HTR-8/SVneo (cell line): ENCODE measurements around the gene PSD4.

Experiments used
- DNase-seq: peaks from one replicate; pipeline ENCODE4 v3.0.0; 2011; ENCODE audit warnings: low spot score, mixed read lengths; ENCODE audit not compliant: insufficient read length
- FAIRE-seq: peaks from 2 replicates; lab custom pipeline; 2011; peaks lifted over from hg19 to GRCh38; lab: Jason Lieb, UNC

PSD4 gene

DNA sequence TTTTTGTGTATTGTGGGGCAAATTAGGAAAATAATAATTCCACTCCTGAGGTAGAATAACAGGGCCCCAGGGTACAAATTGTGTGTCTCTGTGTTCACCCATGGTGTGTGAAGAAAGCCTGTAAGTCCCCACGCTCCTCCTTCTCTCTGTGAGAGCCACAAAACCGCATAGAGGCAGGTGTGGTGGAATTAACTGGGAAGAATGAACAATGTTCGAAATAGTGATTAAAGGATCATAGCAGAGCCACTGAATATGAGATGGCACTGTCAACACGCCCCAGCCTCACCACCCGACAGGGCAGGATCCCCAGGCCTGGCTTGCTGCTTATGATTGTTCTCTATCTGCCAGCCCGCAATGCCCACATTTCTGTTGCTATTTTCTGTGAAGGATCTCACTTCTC lies 32.3 kb upstream of the PSD4 start:
- no peak for FAIRE-seq
- no peak for DNase-seq

DNA sequence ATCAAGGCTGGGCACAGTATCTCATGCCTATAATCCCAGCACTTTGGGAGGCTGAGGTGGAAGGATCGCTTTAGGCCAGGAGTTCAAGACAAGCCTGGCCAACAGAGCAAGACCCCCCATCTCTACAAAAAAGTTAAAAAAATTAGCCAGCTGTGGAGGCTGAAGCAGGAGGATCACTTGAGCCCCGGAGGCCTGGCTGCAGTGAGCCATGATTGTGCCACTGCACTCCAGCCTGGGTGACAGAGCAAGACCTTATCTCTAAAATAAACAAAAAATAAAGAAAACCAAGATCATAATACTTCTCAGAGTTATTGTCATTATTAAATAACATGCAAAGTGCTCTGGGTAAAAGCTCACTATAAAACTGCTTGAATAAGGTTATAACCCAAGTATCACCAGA lies 31.5 kb upstream of the PSD4 start:
- no peak for DNase-seq
- FAIRE-seq, result no peak

DNA sequence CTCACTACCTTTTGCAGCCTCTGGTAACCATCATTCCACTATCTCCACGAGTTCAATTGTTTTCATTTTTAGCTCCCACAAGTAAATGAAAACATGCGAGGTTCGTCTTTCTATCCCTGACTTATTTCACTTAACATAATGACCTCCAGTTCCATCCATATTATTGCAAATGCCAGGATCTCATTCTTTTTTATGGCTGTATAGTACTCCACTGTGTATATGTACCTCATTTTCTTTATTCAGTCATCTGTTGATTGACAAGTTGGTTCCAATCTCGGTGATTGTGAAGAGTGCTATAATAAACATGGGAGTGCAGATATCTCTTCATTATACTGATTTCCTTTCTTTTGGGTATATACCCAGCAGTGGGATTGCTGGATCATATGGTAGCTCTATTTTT lies 29.5 kb upstream of the PSD4 start:
- FAIRE-seq, result no peak

DNA sequence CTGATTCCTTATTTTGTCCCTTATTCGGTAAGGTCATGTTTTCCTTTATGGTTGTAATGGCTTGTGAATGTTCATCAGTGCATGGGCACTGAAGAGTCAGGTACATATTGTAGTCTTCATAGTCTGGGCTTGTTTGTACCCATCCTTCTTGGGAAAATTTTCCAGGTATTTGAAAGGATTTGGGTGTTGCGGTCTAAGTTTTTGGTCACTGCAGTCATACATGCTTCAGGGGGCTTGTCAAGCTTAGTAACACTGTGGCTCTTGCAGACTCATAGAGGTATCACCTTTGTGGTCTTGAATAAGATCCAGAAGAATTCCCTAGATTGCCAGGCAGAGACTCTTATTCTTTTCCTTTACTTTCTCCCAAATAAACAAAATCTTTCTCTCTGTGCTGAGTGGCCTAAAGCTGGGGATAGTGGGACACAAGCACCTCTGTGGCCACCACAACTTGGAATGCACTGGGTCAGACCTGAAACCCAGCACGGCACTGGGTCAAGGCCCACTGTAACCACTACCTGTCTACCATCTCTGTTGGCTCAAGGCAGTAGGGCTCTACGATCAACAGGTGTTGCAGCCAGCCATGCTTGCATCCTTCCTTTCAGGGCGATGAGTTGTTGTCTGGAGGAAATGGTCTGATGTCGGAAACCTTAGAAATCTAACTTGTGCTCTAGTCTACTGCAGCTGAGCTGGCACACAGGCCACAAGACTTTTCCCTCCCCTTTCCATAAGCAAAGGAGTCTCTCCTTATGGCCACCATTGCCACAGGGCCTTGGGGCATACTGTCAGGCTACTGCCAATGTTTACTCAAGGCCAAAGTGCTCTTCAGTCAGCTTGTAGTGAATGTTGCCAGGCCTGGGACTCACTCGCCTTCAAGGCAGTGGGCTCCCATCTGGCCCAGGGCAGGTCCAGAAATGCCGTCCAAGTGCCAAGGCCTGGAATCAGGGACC lies 24.9 kb upstream of the PSD4 start:
- no peak for DNase-seq
- FAIRE-seq, result no peak

More for the DNA sequence above, 29.5 kb upstream of the PSD4 start:
- DNase-seq, result no peak

DNA sequence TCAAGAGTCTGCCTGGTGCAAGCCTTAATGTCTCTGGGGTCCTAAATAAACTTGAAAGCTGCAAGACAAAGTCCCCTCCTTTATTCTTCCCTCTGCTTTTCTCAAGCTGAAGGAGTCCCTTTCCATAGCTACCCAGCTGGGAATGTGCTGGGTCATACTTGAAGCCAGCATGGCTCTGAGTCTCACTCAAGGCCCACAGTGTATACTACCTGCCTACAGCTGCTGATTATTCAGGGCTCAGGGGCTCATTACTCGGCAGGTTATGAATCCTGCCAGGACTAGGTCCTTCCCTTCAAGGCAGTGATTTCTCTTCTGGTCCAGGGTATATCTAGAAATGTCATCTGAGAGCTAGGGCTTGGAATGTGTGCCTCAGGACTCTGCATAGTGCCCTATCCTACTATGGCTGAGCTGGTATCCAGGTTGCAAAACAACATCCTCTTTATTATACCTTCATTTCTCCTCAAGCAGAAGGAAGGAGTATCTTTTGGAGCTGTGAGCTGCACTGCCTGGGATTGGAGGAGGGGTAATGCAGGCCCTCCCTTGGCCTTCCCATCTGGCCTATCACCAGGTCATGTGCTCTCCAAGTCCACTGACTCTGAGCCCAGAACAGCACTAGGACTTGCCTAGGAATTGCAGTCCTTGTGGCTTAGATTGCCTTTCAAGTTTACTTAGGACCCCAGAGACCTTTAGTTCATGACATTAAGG lies 24.1 kb upstream of the PSD4 start:
- FAIRE-seq, result no peak

DNA sequence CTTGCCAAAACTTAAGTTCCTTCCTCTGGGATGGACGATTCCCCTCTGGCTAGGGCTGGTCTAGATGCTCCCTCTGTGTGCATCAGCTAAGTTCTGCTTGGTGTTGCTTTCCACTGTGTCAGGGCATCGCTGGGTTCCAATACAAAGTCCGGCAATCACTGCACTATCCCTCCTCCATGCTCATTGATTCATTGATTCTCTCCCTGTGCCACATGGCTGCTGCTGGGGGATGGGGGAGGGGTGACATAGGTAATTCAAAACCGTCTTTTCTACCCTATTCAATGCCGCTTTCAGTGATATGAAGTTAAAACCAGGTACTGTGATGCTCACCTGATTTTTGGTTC lies 23.5 kb upstream of the PSD4 start:
- DNase-seq, result no peak

More for the DNA sequence above, 24.1 kb upstream of the PSD4 start:
- no peak for DNase-seq

DNA sequence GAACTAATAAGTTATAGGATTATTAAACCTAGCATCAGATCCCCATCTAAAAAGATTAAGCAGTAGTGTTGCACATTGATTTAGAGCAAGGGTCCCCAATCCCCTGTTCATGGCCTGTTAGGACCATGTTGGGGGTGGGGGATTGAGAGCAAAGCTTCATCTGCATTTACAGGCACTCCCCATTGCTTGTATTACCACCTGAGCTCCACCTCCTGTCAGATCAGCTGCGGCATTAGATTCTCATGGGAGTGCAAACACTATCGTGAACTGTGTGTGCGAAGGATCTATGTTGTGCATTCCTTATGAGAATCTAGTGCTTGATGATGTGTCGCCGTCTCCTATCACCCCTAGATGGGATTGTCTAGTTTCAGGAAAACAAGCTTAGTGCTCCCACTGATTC lies 18.4 kb upstream of the PSD4 start:
- DNase-seq (no peak), FAIRE-seq (no peak)

More for the DNA sequence above, 23.5 kb upstream of the PSD4 start:
- FAIRE-seq, result no peak

DNA sequence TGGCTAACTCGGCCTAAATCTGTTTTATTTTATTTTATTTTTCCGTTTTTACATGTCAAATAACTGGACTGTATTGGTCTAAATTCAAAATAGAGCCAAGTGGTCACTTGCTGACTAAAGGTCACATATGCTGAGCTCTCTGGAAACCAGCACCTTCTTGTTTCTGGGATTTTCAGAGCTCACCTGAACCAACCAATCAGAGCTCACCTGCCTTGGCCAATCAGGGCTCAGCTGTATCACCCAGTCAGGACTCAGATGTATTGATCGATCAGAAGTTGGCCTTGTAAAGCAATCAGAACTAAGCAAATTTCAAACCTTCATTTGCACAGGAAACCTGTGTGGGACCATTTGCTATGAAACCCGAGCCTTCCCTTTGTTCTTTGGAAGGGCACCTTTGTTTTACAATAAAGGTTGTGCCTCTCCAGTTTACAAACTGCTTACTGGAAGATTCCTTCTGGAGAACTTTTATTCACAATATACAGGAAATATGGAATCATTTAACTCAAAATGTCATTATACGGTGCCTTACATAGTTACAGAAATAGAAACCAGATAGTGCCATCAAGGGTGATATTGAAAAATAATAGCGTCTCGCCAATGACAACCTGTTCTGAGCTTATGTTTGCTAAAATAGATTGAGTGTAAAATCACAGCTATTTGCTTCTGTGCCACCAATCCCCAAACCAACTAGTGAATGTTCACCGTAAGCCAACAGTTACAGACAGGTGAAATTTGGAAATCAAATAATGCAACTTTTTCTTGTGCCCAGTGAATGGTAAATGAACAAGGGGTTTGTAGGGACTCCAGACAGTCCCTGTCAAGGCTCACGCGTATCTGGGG lies 17.3 kb upstream of the PSD4 start:
- DNase-seq, result no peak
- no peak for FAIRE-seq

DNA sequence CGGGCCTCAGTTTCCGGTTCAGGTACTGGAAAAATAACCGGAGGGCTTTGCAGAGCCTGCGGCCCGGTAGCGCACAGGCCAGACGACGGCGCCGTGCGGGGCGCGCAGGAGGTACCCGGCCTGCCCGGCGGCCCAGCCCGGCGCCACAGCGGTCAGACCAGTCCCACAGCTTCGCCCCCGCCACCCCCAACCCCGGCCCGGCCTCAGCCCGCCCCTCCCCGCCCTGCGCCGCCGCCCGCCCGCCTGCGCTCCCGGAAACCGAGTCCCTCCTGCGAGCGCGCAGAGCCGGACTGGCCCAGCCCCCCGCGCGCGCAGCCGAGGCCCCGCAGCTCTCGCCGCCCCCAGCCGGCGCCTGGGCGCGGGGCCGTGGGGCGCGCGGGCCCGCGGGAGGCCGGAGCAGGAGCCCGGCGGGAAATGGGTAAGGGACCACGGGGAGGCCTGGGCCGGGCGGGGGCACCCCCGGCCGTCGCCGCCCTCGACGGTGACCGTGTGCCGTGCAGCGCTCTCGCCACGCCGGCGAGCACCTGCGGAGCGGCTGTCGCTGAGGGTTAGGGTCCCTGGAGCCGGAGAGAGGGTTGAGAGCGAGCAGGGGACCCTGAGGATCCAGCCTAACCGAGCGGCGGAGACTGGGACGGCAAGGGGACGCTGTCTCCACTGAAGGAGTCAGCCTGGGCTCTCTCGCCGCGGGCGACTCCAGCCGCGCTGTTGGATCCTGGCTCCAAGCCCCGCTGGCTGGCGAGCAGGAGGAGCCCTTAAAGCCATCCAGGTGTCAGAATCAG lies 16.5 kb upstream of the PSD4 start:
- peak; percentile 16 for FAIRE-seq

DNA sequence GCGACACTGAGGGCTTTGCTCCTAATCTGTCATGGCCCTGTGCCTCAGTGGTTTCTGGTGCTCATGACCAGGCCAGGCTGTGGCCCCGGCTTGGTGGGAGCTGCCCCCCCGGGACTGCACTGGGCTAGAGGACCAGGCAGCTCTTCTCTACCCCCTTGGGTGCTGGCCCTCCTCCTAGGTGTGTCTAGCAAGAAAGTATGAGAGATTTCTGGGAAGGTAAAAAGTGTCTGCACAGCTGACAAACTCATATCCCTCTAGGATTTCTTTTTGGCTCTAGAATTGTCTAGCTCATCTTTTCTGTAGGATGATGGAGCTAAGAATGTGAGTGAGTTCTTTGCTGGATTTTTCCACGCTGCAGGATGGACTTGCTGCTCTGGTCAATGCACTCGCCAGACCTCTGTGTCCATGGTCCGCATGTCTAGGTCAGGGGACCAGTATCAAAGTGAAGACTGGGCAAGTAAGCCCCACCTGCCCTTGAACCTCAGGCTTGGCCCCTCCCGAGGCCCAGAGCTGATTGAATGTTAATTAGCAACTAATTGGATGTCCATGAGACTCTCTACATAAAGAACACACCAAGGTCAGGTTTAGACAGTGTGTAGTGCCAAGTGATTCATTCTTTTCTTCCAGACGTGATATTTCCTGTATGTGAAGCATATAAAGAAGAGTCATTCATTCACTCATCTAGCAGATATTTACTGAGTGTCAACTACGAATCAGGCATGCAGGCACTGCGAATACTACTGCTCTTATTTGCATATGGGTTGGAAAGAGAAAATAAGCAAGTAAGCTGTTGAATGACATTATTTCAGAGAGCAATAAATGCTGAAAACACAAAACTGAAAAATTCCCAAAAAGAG lies 15.6 kb upstream of the PSD4 start:
- FAIRE-seq, result no peak
- DNase-seq, result peak; percentile 30

More for the DNA sequence above, 16.5 kb upstream of the PSD4 start:
- DNase-seq, result peak; percentile 32

DNA sequence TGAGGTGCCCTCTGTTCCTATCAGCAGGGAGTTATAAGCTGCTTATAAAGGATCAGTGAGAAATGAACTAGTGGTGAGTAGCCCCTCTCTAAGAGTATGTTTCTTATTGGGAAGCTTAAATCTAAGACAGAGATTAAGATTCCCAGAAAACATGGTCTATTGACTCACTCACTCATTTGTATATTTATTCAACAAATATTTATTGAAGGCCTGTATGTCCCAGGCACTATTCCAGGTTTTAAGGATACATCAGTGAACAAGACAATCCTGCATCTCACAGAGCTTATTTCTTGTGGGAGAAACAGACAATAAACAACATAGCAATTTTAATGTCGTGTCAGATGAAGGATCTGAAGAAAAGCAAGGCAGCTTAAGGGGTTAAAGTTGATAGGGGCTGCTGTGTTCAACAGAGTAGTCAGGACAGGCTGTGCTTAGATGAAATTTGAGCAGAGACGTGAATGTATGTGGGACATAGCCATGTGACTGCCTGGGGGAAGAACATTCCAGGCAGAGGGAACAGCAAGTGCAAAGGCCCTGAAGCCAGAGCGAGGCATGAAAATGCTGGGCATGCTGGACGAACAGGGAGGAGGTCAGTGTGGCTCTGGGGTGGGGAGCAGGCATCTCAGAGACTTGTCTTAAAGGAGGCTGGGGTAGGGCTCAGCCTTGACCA lies 14.8 kb upstream of the PSD4 start:
- no peak for FAIRE-seq

DNA sequence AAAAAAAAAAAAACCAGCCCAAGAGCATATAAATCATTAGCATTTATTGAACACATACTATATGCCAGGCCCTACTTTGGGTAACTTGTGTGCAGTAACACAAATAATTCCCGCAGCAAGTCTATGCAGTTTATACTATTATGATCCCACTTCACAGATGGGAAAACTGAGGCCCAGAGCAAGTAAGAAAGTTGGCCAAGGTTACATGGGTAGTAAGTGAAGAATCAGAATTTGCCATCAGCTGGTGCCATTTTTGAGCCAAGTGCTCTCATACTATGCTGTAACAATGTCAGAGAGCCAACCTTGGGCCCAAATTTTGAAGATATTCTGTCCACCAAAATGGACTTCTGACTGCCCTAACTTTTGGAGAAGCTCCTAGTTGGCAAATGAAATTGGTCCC lies 13.5 kb upstream of the PSD4 start:
- DNase-seq (no peak), FAIRE-seq (no peak)

More for the DNA sequence above, 14.8 kb upstream of the PSD4 start:
- no peak for DNase-seq

DNA sequence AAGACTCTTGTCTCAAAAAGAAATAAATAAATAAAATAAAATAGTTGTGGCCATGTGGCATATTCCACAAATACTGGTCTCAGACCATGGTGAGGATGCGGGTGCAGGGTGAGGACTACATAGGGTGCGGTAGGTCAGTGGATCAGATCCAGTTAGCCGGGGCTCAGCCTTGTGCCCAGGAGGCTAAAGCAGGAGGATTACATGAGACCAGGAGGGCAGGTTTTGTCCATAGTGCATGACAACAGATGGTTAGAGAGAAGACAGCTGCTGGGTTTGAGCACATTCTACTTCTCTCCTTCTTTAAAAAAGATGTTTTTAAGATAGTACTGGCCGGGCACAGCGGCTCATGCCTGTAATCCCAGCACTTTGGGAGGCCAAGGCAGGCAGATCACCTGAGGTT lies 12.8 kb upstream of the PSD4 start:
- FAIRE-seq (no peak), DNase-seq (no peak)

DNA sequence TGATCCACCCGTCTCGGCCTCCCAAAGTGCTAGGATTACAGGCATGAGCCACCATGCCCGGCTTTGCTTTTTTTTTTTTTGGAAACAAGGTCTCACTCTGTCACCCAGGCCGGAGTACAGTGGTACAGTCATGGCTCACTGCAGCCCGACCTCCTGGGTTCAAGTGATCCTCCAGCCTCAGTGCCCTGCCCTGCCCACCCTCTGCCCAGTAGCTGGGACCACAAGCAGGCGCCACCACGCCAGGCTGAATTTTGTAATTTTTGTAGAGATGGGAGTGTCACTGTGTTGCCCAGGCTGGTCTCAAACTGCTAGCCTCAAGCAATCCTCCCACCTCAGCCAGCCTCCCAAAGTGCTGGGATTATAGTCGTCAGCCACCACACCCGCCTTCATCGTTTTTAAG lies 11.6 kb upstream of the PSD4 start:
- no peak for FAIRE-seq

DNA sequence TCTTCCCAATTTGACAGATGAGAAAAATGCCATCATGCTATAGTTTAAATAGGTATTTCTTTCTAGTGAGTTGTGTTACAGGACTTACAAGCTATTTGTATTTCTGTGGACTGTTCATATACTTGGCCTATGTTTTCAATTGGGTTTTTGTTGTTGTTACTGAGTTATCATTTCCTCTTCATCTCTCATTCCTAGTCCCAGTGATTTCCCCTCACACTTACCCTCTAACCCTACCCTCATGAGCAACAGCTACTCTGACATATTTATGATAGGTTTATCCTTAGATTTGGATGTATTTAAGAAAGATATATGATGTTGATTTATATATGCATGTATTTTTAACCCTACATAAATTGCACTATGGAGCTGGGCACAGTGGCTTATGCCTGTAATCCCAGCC lies 10.9 kb upstream of the PSD4 start:
- FAIRE-seq, result no peak
- no peak for DNase-seq

More for the DNA sequence above, 11.6 kb upstream of the PSD4 start:
- DNase-seq, result no peak

DNA sequence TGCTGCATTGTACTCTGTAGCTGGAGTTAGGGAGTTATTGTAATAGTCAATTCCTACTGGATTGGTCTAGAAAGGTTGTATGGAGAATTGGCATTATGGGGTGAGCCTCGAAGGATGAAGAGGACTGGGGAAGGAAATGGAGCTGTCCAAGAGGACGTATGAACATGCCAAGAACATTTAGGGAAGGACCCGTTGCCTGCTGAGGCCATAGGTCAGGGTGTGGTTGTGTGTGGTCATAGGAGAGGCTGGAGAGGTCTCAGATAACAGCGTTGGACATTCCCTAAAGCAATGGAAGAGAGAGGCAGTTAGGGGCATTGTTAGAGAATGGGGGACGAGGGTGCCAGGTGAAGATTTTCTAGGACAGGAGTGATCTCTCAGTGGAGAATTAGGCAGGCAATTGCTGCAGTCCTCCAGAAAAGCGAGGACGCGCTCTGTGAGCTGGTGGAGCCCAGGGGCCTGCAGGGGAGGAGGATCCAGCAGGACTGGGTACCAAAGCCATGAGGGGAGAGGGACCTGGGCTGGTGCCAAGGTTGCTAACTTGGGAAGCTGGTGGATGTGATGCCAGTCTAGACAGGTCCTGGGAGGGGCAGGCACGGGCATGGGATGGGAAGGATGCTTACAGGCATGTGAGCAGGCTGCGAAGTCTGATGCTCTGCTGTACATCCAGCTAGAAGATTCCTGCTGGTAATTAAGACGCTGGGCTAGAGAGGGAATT lies 9.4 kb upstream of the PSD4 start:
- FAIRE-seq (no peak), DNase-seq (no peak)

DNA sequence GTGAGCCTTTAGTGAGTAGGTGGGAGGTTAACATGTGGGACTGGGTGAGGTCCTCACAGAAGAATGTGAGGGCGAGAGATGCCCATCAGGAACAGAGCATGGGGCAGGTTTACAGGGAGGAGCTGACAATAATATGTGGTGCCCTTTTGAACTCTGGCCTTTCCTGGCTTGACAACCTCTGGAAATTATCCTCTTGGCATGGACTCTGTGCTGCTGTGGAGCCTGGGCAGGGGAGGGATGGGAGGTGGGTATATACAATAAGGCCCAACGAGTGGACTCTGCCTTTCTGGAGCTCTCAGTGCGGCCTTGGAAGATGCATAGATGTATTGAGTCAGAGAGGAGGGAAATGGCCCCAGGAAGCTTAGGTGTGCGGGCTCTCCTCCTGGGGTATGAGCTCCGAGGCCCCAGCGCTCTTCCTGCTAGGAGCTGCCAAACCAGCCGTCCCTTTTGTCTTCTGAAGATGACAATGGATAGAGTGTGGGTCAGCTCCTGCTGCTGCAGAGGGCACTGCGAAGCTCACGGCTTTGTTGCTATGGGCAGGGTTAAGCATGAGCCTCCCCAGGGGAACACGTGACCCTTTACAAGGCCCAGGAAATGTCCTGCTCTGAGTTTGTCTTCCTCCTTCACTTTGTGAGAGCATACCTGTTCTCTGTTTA lies 8.7 kb upstream of the PSD4 start:
- FAIRE-seq (no peak), DNase-seq (no peak)
